Iris pigment epithelial cell (primary cell): ENCODE measurements around the gene USP50.
"Not testable (repeated sequence)": the region's sequence is repeated elsewhere in the genome, so short reads cannot be mapped to it uniquely, and the experiment has no call there.

Source experiments
- DNase-seq: peaks from one replicate; pipeline ENCODE4 v3.0.0-alpha.2; 2011; ENCODE audit warnings: low read depth

Gene USP50

DNA sequence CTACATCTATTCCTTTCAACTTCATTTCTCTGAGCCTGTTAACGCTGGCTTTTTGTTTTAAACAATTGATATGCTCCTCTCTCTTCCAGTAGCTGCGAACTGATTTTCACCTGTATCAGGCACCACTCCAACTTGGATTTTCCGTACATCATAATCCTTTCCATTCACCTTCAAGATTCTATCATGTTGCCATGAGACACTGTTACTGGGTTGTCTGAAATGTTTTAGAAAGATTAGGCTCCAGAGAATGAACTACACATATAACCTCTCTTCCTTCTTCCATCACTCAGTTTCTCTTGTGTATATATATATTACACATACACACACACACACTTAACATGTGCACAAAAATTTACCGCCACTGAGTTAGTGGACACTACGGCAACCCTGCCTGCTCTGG is at the start of gene USP50:
Gene USP50, minus strand, starts transcription at position 101 of the 400 bp plus-strand sequence. CDS start 141 bp downstream, outside the sequence.
- DNase-seq: no peak

DNA sequence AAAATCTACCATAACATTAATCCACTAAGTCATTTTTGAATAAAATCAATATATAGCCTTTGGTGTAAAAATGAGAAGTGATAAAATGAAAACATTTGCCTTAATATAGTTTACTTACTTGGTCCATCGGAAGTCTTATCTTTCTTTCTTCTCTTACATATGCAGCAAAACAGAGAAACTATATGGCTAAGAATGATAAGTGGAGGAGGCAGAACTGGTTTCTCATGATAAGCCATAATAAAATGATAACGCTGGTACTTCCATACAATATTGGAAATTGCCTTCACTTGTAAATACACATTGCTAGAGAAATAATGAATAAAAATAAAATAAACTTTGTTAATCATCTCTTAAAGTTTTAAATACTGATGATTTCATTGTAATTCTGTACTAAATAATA is 47.8 kb upstream of the USP50 start:
- DNase-seq: no peak

DNA sequence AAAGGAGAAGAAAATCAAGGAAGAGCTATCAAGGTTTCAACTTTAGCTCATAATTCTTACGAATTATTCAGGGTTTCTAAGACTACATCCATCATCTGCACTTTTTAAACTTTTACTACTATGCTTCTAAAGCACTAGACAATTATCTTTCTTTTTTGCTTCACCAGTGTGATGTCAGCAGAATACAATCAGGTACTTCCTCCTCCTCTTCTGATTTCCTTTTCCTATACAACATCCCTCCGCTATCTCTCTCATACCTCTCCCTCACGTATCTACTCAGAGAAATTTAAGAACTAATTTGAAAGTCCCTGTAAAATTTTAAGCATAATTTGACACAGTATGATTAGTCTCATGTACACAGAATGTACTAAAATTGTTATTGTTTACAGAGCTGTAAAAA is 47.3 kb upstream of the USP50 start:
- DNase-seq: no peak

DNA sequence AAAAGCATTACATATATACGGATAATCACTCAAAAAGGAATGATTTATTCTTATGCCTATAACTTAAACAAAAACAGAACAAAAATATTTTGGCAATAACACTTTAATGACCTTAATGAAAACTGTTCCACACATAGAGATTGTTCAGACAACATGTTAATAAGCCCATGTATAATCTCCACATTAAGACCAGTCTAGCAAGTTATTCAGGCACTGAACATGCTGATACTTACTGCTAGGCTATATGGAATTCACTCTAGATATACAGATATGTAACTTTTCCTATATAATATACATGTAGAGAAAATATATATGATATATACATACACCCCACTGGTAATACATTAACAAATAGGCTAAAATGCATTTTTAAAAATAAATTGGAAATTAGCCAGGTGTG is 43.8 kb upstream of the USP50 start:
- DNase-seq: no peak

DNA sequence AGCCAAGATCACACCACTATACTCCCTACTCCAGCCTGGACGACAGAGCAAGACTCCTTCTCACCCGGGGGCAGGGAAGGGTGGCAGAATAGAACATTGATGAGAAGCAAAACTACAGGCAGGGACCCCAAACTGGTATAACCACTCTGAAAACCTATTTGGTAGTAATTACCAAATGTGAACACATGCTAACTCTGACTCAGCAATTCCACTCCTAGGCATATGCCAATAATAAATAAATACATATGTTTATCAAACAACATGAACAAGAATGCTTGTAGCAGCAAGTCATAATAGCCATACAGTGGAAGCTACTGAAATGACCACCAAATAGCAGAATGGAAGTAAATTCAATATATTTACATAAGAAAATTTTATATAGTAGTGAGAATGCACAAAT is 31.0 kb upstream of the USP50 start:
- no peak for DNase-seq

DNA sequence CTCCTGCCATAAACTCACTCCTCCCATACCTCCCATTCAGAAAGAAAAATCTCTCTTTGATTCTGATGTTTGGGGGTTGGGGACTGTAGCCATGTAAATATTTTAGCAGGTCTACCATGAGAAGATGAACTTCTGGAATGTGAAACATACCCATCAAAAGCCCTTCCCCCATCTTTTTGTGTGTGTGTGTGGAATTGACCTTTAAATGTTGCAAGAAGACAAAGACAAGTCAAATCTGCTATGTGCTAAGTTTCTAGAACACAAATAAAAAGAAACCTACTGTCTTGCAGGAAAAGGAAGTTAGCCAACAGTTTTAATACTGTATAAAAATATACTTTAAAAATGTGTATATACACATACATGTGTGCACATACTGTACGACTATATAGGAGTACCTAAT is 29.7 kb upstream of the USP50 start:
- DNase-seq: peak; percentile 17

DNA sequence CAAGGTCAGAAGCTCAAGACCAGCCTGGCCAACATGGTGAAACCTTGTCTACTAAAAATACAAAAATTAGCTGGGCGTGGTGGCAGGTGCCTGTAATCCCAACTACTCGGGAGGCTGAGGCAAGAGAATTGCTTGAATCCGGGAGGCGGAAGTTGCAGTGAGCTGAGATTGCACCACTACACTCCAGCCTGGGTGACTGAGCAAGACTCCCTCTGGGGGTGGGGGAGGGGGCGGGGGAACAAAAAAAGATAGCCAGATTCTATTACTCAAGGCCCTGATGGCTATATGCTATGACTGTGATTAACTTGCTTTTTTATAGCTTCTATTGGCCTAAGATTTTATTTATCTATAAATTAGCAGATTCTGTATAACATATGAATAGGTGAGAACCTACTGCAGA is 27.4 kb upstream of the USP50 start:
- DNase-seq: not testable (repeated sequence)

DNA sequence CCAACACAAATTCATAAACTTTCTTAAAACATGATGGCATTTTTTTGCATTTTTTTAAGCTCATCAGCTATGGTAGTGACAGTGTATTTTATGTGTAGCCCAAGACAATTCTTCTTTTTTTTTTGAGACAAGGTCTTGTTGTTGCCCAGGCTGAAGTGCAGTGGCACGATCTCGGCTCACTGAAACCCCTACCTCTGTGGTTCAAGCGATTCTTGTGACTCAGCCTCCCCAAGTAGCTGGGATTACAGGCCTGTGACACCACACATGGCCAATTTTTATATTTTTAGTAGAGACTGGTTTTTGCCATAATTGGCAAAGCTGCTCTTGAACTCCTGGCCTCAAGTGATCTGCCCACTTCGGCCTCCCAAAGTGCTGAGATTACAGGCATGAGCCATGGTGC is 17.3 kb upstream of the USP50 start:
- no peak for DNase-seq

DNA sequence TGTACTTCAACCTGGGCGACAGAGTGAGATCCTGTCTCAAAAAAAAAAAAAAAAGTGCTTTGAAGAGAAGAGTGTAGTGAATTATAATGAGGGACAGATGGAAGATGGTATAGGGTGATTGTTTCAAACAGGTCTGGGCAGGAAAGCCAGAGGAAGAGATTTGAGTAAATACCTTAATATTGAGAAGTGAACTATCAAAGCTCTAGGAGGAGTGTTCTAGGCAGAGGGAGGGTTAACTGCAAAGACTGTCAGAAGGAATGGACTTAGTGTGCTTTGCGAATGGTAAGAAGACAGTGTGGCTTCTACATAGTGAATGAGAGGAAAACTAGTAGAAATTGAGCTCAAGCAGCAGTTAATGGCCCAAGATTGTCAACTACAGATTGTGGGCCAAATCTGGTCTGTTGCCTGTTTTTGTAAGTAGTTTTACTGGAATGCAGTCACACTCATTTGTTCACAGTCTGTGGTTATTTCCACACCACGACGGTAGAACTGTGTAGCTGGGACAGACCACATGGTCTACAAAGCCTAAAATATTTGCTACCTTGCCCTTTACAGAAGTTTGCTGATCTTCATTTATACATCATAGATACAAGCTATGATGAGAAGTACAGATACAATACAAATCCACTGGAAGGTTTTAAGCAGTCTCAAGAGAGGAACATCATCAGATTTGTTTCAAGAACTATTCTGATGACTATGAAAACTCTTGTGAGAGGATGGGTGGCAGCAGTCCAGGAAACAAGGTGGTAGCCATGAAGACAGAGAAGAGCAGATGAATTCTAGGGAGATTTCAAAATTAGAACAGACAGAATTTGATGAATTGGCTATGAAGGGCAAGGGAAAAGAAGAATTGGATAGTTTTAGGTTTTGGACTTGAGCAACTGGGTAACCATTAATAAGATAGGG is 16.5 kb upstream of the USP50 start:
- DNase-seq: peak; percentile 68

DNA sequence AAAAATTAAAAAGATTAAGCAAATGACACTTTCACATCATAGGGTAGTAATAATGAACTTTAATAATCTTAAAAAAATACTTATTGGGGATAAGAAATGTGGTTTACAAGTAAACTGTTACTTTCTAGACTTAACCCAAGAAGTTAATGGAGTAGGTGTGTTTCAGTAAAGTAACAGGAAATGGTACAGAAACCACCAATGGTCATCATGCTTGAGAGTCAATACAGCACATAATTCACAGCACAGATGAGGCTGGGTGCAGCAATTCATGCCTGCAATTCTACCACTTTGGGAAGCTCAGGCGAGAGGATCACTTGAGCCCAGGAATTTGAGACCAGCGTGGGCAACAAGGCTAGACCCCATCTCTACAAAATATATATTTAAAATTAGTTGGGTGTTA is 11.5 kb upstream of the USP50 start:
- DNase-seq: no peak

DNA sequence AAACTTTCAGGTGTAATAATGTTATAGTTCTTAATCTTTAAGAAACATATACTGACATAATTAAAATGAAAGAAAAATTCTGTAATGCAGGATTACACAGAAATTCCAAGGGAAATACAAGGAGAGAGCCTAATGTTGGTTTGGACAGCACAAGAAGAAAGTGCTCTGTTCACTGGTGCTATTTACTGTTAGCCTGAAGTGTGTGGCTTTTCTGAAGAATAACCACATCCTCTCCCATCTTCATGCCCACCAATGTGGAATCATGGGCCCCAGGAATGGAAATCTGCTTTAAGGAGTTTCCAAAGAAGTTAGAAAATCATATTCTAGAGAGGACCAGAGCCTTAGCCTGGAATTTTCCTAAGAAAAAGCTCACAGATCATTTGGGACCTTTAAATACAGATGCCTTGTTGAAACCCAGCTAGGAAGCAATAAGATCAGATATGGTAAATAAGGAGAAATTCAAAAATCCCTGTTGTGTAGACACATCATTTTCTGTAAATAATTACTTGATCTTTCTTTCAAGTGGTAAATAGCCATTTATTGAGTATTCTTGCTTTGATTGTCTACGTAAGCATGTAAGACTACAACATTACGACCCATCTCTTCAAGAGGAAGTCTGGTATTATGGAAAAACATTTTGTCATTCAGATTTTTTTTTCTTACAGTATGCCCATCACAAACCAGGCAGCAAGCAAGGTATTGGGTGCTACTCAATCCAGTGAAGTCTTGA is 10.3 kb upstream of the USP50 start:
- no peak for DNase-seq

DNA sequence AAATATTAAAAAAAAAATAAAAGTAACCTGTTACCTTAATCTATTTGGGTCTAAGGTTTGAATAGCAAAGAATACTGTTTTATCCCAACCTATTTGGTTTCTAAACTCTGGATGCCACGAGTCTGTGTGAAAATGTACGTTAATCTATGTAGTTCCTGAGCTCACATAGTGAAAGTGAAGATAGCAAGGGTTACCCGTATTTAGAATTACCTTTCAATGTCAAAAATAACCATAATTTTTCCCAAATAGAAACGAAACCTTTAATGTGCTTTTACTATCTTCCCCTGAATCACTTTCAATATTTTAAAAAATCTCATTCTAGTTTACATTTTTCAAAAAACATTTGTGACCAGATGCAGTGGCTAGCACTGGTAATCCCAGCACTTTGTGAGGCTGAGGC is 5.8 kb upstream of the USP50 start:
- DNase-seq: no peak

DNA sequence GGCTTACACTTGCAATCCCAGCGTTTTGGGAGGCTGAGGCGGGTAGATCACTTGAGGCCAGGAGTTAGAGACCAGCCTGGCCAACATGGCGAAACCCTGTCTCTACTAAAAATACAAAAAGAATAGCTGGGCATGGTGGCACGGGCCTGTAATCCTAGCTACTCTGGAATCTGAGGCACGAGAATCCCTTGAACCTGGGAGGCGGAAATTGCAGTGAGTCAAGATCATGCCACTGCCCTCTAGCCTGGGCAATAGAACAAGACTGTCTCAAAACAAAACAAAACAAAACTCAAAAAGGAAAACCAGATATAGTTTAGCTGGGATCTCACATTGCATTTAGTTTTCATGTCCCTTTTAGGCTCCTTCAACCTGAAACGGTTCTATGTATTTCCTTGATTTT is 2.9 kb upstream of the USP50 start:
- no peak for DNase-seq

DNA sequence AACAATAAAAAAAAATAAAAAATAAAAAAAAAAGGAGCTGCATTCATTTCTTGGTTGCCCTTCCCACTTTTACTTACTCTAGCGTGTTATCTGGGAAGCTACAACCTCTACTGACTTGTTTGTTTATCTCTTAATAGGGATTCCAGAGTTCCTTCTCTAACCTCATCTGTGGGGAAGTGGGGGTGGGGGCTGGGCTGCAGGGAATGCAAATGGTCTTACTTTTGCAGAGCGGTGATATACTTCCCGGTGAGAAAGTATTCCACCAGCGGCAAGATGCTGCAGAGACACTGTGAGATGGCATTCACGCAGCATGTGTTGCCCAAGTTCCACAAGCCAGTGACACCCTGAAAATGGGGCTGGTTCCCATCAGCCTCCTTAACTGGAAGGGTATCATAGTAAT is 2.1 kb downstream of the USP50 start:
- DNase-seq: no peak

DNA sequence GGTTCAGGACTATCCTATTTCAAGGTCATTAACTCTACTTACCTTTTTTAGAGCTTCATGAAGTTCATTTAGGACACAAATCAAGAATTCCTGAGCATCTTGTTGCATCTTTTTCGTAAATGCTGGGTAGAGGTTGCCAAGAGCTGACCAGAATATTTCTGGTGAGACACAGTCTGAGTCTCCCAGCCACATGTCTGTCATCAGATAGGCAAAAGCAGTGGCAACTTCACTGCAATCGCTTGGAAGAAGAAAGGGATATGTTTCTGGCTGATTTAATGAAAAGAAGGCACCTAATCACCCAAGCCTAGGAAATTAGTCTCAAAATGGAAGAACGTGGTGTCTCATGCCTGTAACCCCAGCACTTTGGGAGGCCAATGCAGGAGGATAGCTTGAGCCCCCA is 2.9 kb downstream of the USP50 start:
- peak; percentile 36 for DNase-seq

DNA sequence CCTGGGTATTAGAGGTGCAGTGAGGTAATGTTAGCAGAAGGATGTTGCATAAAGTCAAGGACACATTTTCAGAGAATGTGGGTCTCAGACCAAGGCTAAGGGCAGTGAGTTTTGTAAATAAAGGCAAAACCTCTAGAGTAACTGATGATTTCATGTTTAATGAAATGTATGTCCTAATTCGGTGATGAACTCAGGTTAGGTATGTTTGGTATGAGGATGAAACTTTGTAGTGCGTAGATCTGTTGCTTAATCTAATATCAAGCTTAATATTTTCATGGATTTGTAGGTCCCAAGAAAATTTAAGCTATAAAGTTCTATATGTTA is 3.6 kb downstream of the USP50 start:
- peak; percentile 86 for DNase-seq

DNA sequence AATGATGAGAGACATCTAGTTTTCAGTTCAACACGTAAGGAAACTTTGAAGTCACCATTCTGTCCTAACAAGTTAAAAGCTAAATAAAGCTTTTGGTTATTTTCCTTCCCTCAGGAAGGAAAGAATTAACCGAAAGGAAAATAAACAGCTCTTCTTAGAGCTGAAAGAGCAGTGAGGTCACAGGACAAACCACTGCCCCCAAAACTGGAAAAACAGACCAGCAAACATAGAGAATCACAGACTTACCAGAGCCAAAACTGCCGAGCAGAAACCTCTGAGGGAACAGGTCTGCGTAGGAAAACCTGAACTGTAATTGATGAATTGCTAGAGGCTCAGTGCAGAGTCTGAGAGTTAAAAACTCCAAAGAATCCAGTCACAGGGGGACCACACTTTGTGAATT is 14.7 kb downstream of the USP50 start:
- DNase-seq: peak; percentile 36

DNA sequence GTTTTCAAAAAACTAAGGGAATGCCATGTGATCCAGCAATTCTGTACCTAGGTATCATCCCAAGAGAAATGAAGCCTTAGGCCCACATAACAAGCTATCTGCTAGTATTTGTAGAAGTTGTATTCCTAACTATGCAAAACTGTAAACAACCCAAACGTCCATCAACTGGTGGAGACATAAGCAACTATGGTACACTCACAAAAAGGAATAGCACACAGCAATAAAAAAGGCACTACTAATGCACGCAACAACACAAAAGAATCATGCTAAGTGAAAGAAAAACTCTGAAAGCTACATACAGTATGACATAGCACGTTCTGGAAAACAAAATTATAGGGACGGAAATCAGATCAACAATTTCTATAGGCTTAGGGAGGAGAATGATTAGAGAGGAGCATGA is 15.3 kb downstream of the USP50 start:
- no peak for DNase-seq

DNA sequence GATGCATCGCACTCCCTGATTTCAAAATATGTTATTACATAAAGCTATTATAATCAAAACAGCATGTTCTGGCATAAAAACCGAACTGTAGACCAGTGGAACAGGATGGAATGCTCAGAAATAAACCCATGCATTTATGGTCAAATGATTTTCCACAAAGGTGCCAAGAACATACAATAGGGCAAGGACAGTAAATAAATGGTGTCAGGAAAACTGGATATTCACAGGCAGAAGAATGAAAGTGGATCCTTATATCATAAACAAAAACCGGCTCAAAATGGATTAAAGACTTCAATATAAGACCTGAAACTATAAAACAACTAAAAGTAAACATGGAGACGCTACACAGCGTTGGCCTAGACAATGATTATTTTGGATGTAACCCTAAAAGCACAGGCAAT is 22.6 kb downstream of the USP50 start:
- no peak for DNase-seq

DNA sequence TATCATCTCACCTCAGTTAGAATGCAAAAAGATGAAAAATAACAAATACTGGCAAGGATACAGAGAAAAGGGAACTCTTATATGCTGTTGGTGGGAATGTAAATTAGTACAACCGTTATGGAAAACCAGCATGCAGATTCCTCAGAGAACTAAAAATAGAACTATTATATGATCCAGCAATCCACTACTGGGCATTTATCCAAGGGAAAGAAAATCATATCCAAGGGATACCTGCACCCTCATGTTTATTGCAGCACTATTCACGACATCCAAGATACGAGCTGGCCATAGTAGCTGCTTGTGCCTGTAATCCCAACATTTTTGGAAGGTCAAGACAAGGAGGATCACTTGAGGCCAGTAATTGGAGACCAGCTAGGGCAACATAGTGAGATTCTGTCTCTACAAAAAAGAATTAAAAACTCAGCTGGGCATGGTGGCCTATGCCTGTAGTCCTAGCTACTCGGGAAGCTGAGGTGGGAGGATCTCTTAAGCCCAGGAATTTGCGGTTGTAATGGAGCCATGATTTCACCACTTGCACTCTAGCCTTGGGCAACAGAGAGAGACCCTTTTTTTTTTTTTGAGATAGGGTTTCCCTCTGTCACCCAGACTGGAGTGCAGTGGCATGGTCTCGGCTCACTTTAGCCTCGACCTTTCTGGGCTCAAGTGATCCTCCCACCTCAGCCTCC is 26.6 kb downstream of the USP50 start:
- no peak for DNase-seq

DNA sequence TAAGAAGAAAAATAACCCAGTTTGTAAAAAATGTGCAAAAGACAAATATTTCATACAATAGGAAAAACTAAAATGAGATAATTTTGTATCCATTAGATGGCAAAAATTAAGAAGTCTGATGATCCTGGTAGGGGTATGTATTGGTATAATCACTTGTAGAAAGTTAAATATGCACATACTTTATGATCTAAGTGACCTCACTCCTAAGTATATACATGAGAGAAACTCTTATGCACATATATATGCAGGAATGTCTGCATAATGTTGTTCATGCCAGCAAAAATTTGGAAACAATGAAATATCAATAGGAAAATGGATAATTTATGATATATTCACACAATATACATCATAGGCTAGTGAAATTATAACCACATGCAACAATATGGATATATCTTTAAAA is 33.5 kb downstream of the USP50 start:
- no peak for DNase-seq

DNA sequence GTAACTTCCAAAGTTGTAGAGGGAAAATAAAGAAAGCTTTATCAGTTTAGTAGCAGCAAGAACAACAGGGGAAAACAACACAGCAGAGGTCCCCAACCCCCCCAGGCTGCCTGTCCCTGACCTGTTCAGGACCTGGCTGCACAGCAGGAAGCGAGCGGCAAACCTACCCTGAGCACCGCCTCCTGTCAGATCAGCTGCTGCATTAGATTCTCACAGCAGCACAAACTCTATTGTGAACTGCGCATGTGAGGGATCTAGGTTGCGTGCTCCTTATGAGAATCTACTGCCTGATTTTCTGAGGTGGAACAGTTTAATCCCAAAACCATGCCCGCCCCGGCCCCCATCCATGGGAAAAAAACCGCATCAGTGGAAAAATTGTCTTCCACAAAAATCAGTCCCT is 40.3 kb downstream of the USP50 start:
- DNase-seq: peak; percentile 31

DNA sequence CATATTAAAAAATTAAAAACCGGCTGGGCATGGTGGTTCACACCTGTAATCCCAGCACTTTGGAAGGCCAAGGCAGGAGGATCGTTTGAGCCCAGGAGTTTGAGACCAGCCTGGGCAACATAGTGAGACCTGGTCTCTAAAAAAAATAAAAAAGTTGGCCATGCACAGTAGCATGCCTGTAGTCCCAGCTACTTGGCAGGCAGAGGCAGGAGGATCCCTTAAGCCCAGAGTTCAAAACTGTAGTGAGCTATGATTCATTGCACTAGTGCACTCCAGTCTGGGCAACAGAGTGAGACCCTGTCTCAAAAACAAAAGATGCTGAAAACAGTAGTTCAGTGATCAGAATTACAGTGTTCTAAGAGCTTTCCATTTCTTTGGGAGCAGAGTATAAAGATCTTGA is 40.8 kb downstream of the USP50 start:
- DNase-seq: peak; percentile 14
